SH-SY5Y (cell line): Measurements from ENCODE around the gene SURF6.

Experiments used
- GATA2 ChIP-seq: IDR thresholded peaks from 2 replicates; pipeline ENCODE4 v1.6.1; 2011; ENCODE audit warnings: mild to moderate bottlenecking, low read depth, low read length
- GATA3 ChIP-seq: IDR thresholded peaks from 2 replicates; pipeline ENCODE4 v1.6.1; 2011; ENCODE audit warnings: low read depth, mild to moderate bottlenecking, low read length, moderate library complexity

GRCh38 chr9:133377721-133378216, 41.8 kb upstream of the SURF6 start:
- TF ChIP-seq GATA2 (no peak), GATA3 (no peak)
